GM13976 (cell line): ENCODE measurements around the gene MFSD6L.

Experiments used
- DNase-seq: peaks from one replicate; pipeline ENCODE4 v3.0.0; 2012; ENCODE audit warnings: low spot score
- CTCF ChIP-seq: IDR thresholded peaks from 2 replicates; pipeline ENCODE4 v1.5.1; 2012; ENCODE audit warnings: borderline replicate concordance, mild to moderate bottlenecking; ENCODE audit not compliant: insufficient read depth; ENCODE audit errors: extremely low read depth, missing control alignments, control extremely low read depth
- in situ Hi-C: fragments of 300-500 bp; cut with MboI; formaldehyde crosslinking; loops from one replicate; pipeline ENCODE4 v1.12.0; 2022; ENCODE audit warnings: low sequenced_read_pairs, mixed read lengths, inconsistent platforms; ENCODE audit not compliant: unreplicated experiment

The MFSD6L gene

GRCh38 chr17:8762012-8762411 lies 37.2 kb downstream of the MFSD6L start:
- in situ Hi-C loops = no loop called here
- DNase-seq = no peak
- TF ChIP-seq CTCF = no peak

DNA sequence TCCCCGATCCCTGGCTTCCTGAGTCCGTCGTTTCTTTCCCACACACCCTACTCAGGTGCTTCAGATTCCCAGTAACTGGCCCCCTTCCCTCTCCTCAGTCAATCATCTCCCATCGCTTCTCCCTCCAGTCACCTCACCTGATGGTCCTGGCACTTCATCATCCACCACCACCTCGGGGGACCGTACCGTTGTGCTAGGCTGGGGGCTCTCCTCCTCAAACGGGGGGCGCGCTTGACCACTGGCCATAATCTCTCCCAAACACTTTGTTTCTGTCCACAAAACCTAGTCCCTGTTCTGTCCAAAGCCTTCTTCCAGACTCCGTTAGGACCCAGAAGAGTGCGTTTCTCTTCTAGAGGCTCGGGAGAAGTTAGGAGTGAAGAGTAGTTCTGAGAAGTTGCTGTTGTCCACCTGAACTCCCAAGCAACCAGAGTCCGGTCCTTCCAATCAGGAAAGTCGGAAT lies 41.0 kb downstream of the MFSD6L start, which contains the start of gene SPDYE4:
SPDYE4 (minus strand) TSS at position 410 of the 460 bp plus-strand sequence; CDS start at position 246, 164 bp downstream.
- in situ Hi-C loops = loop anchor here (10.0 kb wide), 1 partner anchor 137 kb away; no protein-coding TSS in a partner anchor
- TF ChIP-seq CTCF = no peak
- DNase-seq = no peak

DNA sequence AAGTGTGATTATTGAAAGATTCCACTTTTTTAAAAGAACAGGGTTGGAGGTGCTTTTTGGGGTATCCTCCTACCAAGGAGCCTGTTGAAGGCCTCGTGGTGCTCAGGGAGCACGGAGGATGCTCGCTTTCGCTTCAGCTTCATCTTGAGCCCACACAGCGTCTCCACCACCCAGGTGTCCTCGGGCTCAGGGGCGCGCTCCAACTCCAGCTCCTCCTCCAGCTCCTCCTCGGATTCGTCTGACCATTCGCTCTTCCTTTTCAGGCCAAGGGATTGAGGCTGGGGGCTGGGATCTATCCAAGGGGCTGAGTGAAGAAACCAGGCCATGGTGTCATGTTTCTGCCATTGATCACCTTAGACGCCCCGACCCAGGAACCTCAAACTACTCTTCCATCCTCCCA lies 42.0 kb downstream of the MFSD6L start:
- no peak for DNase-seq
- no peak for TF ChIP-seq CTCF
- in situ Hi-C loops = loop anchor here (10.0 kb wide), 1 partner anchor 138 kb away; no protein-coding TSS in a partner anchor

DNA sequence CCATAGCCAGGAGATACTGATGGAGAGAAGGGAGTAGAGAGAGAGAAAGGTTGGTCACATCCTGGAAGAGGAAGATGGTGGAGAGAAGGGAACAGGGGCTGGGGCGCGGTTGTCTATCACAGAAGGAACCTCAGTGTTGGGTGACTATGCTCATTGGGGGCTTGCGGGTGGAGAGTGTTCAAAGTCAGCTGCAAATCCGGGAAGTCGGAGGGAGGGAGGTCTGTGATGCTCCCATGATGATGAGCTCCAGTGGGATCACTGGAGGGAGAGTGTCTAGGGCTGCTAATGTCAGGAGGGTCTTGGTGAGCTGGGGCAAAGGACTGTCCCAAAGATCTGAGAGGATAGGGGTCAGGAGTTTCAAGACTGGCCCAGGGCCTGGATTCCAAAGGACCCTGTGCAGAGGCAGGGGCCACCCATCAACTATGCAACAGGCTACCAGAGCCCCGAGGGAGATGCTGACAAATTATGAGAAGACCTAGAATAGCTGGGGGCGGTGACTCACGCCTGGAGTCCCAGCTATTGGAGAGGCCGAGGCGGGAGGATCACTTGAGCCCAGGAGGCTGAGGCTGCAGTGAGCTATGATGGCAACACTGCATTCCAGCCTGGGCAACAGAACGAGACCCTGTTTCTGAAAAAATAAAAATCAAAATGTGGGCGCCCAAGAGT lies 43.4 kb downstream of the MFSD6L start:
- TF ChIP-seq CTCF = no peak
- in situ Hi-C loops = loop anchor here (10.0 kb wide), 1 partner anchor 139 kb away; no protein-coding TSS in a partner anchor
- no peak for DNase-seq

DNA sequence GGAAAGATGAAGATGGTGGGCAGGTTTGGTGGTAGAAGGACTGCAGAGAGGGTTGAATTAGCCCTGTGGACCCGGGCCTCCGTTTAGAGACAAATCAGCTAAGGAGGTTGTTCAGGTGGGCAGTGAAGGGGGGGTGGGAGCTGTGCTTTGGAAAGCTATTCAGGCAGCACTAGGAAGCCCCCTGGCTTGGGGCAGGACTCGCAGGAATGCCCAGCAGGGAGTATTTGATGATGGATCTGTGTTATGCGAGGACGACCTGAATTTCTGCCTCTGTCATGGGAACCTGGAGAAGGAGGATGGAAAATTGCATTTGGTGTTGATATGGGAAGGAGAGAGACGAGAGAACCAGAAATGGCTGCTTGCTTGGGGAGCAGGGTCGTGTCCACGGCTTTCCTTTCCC lies 44.3 kb downstream of the MFSD6L start:
- DNase-seq = no peak
- in situ Hi-C loops = loop anchor here (10.0 kb wide), 1 partner anchor 140 kb away; no protein-coding TSS in a partner anchor
- TF ChIP-seq CTCF = no peak

GRCh38 chr17:8753976-8754440 lies 45.2 kb downstream of the MFSD6L start:
- in situ Hi-C loops = loop anchor here (10.0 kb wide), 1 partner anchor 141 kb away; no protein-coding TSS in a partner anchor
- DNase-seq = peak; percentile 69

More at GRCh38 chr17:8753976-8754440, 45.2 kb downstream of the MFSD6L start:
- TF ChIP-seq CTCF = peak; percentile 29
